TTC549 (cell line): ENCODE results near the gene SFSWAP.
"Not testable (repeated sequence)": the region's sequence is repeated elsewhere in the genome, so short reads cannot be mapped to it uniquely, and the experiment has no call there.

Experiments used
- FAIRE-seq: peaks from 2 replicates; lab custom pipeline; 2012; peaks lifted over from hg19 to GRCh38; lab: Jason Lieb, UNC

The SFSWAP gene

DNA sequence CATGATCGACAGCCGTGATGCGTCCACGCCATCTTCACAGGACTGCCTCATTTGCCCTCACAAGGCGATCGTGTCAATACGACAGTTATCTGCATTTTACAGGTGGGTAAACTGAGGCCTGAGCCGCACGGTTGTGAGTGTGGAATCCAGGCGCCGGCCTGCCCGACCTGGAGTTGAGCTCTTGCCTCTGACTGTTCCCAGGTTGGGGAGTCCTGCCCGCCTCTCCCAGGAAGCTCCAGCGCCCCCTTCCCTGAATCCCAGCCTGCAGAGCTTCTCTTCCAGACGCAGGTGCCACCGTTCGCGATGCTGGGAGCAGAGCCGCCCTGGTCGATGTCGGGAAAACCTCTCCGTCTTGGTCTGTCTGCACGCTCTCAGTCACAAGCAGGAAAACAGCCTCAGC, 31.1 kb upstream of the SFSWAP start:
- FAIRE-seq, result not testable (repeated sequence)

DNA sequence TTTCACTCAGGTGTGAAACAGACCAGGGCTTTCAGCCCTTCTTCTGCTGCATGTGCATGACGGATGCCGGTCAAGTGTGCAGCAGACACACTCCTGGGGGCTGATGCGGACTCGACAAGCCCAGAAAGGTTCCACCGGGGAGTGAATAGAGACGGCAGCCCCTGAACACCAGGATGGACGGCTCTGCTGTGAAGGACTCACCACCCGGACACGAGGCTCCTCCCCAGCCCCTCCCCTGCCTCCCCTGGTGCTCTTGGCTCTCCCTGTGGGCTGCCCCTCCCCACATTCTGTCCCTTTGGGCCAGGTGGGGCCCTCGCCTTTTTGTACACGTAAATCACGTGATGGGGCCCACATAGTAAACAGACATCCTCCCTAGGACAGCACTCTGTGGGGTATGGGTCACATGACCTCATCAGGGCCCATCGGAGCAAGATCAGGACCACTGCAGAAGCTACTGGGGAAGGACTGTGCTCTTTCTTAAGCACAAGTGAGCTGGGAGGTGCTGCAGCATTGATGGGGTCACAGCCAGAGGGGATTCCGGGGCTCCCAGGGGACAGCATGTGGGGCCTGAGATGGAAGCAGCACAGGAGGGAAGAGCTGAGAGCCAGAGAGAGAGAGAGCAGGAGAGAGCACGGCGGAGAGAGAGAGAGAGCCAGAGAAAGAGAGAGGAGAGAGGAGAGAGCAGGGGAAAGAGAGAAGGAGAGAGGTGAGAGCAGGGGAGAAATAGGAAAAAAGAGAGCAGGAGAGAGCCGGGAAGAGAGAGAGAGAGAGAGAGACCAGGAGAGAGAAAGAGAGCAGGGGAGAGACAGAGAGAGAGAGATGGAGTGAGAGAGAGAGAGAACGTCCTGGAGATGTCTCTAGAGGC, 30.3 kb upstream of the SFSWAP start:
- FAIRE-seq, result not testable (repeated sequence)

DNA sequence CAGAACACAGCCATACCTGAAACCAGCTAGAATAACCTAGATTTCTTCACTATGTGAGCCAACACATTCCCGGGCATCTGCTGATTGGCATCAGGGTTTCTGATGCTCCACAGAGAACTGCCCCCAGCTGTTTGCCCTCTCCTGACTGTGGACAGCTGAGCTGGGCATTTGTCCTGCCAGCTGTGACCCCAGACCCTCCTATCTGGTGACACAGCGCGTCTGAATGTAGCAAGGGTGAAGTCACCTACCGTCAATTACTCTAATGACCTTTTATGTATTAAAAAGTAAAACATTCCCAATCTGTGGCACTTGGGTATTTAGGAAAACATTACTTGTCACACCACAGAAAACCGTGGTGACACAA, 29.7 kb upstream of the SFSWAP start:
- no peak for FAIRE-seq

DNA sequence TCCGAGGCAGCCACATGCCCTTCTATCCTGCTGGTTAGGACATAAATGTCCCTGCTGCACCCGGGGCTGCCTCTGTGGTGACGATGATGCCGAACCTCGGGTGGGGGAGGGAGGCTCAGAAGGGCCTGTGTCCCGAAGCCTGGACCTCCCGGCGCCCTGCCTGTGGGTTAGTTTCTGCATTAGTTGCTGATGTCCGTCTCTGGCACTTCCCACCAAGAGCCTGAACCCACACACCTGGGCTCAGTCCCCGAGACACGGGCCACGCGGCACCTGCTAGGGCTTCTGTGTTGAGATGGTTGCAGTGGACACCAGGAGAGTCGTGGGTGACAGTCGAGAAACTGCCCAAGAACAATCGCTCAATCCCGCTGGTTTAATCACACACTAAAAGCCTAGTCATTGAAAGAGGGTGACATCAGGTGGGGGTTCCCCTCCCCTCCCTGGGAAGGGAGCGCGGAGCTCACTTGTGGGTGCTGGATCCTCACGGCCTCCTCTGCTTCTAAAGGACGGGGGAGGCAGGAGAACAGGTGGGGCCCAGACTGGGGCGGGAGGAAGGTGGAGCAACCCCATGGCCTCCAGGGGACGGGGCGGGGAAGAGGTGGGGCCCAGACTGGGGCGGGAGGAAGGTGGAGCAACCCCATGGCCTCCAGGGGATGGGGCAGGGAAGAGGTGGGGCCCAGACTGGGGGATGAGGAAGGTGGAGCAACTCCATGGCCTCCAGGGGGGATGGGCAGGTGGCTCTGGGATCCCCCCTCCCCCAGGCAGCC, 29.0 kb upstream of the SFSWAP start:
- not testable (repeated sequence) for FAIRE-seq

DNA sequence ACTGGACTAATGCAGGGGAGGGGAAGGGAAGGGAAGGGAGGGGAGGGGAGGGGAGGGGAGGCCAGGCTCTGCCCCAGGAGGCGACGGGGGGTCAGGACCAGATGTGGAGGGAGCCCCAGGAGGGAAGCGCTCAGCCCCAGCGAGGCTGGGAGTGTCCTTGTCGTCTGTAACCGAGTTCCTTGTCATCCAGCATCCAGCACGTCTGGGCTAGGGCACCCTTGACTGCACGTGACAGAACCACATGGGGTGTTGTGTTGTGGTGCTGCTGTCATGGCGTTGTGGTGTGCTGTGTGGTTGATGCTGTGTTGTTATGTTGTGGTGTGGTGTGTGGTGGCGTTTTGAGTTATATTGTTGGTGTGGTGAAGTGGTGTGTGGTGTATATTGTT, 28.4 kb upstream of the SFSWAP start:
- no peak for FAIRE-seq

DNA sequence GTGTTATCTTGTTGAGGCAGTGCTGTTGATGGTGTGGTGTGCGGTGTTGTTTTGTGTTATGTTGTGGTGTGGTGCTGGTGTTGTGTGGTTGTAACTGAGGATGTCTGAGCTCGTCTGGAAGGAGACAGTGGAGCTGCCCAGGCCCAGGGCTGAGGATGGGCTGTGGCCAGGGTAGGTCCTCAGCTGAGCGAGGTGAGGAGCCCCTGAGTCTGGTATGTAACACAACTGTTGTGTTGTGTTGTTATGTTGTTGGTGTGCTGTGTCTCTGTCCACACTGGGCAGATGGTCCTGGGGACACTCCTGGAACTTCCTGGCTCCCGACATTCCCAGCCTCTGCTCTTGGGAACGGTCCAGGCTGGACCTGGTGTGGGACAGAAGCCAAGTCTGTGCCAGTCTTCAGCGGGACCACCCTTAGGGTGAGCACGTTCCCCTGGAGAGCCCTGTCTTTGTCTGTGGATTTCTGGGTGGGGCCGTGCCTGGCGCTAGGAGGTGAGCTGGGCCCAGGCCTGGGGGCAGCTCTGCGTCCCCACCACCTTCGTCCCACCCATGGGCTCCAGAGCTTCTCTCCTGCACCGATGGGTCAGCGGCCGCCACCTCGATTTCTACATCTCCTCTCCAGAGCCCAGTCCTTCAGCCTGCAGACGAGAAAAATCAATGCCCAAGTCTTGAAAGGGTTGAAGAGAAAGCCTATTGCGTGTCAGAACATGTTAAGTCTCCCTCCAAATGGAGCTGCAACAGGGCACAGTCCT, 27.4 kb upstream of the SFSWAP start:
- no peak for FAIRE-seq

DNA sequence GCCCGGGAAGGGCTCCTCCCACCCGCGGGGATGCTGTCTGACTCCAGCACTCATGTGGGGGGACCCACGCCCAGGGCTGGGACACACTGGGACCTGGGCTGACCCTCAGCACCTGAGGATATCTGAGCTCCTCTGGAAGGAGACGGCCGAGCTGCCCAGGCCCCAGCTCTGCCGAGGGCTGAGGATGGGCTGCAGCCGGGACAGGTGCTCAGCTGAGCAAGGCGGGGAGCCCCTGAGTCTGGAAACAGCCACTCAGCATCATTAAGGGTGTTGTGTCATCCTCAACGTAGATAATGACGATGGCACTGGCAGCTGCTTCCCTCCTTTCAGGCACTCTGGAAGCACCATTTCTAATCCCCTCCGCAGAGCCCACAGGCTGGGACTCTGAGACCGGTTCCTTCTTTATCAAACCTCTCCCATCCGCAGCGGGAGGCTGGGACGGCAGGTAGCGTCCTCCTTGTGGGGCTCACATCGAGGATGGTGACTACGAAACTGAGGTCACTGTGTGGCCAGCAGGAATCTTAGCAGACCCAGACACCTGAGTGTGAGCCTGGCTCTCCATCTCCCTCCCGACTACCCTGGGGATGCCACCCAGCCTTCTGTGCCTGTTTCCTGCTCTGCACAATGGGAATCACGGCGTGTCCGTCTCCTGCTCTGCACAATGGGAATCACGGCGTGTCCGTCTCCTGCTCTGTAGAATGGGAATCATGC, 26.7 kb upstream of the SFSWAP start:
- no peak for FAIRE-seq

DNA sequence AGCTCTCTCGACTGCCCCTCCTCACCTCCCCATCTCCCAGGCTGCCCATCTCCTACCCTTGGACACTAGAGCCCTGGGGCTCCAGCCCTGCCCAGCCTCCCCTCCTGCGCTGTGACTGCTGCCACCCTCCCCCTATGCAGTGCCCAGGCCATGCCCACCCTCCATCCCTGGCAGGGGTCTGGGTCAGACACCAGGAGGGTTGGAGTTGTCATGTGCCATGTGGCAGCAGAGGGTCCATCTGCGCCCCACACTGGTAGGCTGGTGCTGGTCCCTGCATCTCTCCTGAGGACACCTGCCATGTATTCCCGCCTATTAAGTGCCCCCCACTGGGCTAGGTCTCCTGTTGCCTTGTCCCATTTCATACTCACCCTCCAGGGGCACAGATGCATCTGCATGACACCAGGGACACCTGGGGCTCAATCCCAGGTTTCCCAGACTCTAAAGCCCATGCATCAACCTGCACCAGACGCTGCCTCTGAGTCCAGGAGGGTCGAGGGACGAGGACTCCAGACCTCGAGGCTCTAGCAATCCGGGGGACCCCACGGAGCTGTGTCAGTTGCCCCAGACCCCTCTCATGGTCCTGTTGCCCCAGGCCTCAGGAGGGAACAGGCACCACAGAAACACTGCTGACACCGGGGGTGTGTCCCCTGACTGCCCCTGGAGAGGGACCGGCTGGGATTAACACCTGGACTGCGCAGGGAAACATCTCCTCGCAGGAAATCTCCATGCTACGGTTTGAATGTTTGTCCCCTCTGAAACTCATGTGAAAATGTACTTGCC, 23.4 kb upstream of the SFSWAP start:
- no peak for FAIRE-seq

DNA sequence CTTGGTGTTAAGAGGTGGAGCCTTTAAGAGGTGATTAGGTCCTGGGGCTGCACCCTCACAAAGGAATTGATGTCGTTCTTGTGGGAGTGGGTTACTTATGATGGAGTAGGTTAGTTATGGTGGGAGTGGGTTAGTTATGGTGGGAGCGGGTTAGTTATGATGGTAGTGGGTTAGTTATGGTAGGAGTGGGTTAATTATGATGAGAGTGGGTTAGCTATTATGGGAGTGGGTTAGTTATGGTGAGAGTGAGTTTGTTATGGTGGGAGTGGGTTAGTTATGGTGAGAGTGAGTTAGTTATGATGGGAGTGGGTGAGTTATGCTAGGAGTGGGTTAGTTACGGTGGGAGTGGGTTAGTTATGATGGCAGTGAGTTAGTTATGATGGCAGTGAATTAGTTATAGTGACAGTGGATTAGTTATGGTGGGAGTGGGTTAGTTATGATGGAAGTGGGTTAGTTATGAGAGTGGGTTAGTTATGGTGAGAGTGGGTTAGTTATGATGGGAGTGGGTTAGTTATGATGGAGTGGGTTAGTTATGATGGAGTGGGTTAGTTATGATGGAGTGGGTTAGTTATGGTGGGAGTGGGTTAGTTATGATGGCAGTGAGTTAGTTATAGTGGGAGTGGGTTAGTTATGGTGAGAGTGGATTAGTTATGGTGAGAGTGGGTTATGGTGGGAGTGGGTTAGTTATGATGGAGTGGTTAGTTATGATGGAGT, 22.6 kb upstream of the SFSWAP start:
- no peak for FAIRE-seq

DNA sequence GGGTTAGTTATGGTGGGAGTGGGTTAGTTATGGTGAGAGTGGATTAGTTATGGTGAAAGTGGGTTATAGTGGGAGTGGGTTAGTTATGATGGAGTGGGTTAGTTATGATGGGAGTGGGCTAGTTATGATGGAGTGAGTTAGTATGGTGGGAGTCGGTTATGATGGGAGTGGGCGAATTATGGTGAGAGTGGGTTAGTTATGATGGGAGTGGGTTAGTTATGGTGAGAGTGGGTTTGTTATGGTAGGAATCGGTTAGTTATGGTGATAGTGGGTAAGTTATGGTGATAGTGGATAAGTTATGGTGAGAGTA, 22.1 kb upstream of the SFSWAP start:
- no peak for FAIRE-seq

DNA sequence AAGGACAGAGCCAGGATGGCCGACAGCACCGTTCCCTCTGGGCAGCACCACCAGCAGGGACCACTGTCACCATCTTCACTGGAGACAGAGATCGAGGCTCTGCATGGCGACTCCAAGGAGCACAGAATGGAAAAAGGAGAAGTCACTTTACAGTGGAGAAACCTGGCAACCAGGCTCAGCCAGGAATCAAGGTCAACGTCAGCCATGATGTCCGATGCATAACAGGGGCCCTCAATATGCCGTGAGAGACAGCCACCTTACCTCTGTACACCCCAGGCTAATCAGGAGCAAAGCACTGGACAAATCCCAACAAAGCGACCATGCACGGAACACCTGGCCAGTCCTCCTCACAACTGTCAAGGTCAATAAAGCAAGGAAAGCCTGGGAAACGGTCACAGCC, 20.6 kb upstream of the SFSWAP start:
- FAIRE-seq, result no peak

DNA sequence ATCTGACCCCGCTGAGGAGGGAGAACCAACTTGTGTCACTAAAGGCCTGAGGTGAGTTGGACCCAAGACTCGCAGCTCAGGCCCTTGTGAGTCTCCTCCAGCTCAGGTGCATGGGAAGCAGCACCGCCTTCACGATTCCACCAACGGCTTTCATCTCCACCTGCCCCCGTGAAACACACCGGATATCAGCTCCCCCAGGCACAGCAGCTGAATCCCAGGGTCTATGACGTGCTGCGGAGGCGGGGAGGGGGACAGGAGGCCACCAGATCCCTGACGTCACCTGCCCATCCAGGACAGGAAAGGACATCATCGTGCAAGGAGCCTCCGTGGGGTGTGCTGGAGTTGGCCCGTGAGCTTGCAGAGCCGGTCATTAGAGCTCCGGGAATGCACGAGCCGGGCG, 18.5 kb upstream of the SFSWAP start:
- FAIRE-seq, result no peak

DNA sequence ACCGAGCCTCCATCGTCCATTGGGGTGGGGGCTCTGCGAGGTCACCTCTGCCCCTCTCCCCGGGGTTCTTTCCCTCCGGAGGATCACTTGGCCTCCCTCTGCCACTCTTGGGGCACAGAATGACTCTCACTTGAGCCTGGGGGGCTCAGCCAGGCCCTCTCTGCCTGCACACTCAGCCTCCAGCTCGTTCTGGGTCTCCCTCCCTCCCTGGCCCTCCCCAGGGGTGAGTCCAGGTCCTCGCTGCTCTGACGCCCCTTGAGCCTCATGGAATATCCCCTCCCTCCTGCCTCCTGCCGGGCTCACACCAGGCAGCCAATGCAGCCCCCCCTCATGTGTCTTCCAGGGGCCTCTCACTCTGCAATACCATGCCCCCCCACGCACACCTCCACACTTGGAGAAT, 17.7 kb upstream of the SFSWAP start:
- no peak for FAIRE-seq

DNA sequence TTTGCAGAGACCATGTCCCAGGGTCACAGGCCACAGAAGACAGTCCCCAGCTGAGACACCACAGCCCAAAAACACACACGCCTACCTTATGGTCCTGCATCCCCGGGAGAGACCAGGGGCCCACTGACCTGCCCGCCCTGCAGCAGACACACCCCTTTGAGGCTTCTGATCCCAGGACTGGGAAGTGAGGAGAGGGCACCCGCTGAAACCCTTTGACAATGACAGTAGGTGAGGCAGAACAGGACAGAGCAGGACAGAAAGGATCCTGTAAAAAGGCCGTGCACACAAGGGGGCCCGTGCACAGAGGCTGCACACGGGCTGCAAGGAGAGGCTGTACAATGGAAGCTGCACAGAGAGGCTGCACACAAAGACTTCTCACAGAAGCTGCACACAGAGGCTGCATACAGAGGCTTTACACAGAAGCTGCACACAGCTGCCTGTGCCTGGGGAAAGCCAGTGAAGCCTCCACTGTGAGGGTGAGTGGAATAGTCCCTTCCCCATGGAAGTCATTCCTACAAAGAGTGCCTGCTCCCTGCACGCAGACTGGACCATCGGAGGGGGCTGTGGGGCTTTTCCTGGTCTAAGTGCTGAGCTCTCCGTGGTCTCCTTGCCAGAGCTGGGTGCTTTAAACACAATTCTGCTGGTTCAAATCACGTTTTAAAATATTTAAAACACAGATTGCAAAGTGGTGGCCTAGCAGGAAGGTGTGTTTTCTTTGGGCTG, 16.6 kb upstream of the SFSWAP start:
- FAIRE-seq, result no peak

DNA sequence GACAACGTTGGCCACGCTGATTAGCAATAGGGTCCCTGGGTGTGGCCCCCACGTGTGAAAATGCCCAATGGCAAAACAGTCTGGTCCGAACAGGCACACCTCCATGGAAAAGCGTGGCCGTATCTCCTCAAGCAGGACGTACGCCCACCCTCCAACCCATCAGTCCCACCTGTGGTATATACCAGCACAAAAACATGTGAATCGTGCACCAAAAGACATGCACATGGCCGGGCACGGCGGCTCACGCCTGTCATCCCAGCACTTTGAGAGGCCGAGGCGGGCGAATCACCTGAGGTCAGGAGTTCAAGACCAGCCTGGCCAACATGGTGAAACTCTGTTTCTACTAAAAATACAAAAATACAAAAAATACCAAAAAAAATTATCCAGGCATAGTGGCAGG, 14.9 kb upstream of the SFSWAP start:
- FAIRE-seq, result no peak

DNA sequence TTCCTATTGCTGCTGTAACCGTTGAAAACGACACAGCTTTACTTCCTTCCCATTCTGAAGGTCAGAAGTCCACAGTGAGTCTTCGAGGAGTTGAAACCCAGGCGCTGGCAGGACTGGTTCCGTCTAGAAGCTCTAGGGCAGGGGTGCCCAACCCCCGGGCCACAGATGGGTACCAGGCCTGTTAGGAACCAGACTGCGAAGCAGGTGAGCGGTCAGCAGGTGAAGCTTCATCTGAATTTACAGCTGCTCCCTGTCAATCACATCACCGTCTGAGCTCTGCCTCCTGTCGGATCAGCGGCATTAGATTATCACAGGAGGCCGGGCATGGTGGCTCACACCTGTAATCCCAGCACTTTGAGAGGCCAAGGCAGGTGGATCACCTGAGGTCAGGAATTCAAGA, 12.6 kb upstream of the SFSWAP start:
- FAIRE-seq, result no peak

DNA sequence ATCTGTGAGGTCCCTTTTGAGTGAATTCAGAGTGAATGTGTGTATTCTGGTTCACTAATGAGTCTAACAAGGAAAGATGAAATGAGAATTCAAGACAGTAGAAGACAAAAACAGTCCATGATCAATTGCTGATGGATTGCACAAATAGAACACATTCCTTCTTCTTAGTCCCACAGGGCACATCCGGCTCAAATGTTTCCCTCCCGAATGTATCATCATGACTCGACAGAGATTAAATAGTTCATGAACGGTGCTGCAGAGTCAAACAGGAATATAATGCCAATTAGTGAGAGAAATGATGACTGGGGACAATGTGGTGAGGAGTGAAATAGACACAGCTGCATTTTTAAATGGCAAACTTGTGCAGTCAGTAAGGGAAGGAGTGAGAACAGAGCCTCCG, 11.5 kb upstream of the SFSWAP start:
- no peak for FAIRE-seq

DNA sequence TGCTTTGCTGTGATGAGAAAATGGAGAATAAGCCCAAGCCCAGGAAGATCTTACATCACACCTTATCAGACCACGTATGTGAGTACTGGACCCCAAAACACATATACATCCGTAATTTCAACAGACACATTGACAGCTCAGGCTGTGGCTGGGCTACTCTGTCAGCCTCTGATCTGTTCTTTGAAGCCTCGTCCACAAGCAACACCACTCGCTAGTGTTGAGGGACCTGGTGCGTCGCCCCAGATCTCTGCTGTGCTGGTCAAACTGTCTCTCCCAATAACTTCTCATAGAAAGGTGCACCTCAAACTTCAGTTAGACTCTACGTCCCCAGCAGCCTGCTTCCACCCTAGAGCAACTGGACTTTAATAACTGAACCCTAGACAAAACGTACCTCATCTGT, 10.6 kb upstream of the SFSWAP start:
- no peak for FAIRE-seq

DNA sequence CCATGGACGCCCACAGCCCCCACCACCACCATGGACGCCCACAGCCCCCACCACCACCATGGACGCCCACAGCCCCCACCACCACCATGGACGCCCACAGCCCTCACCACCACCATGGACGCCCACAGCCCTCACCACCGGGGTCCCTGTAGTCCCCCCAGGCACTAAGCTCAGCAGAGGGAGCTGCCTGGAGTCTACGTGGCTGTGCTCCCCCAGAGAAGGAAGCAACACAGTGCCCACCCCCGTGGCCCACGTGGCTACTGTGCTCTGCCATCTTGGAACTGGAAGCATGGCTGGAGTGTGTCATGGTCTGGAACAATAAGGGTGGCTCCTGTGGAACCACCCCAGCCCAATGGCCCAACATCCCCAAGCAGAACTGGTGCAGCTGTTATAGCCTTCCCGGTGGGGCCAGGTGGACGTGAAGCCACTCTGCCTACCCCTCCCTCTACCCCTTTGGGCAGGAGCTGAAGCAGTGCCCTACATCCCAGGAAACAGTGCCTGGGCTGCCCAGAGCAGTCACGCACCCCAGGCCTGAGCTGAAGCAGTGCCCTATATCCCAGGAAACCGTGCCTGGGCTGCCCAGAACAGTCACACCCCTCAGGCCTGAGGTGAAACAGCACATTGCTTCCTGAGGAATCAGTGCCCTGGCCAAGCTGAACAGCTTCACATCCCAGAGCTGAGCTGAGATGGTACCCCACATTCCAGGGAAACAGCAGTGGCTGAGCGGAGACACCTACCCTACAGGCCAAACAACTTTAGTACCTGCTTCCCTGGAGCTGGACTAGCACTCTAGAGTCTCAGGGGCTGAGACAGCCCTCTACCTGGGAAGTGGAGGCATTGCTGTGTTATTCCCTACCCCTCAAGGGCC, 9.0 kb upstream of the SFSWAP start:
- FAIRE-seq, result no peak

DNA sequence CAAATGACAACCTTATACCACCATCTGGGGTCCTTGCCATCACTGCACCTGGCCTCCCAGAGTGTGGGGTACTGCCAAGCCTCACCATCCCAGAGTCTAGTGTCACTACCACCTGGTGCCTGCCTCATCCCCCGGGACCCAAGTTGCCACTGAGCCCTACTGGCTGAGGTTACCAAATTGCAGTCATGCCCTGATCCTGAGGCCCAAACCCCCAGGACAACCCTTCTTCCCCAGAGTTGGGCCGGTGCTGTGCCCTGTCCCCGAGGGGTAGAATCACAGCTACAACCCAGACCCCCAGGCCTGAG, 8.4 kb upstream of the SFSWAP start:
- no peak for FAIRE-seq
